ENCODE results near the gene SLC16A3.

DNA sequence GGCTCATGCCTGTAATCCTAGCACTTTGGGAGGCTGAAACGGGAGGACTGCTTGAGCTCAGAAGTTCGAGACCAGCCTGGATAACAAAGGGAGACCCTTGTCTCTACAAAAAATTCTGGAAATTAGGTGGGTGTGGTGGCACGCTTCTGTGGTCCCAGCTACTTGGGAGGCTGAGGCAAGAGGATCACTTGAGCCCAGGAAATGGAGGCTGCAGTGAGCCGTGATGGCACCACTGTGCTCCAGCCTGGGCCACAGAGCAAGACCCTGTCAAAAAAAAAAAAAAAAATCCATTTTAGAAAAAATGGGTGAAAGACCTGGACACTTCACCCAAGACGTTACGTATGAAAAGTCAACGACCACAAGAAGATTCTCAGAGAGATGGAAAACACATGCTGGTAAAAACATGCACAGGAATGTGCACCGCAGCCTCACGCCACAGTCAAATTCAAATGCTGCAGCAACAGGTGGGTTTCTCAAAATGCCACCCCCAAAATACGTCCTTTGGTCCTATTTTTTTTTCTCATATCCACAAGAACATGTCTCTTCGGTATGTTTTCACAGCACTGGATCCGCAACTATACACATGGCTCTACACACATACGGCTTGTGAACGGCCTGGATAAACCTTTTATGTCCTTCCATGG is 27.5 kb downstream of the SLC16A3 start:
- TF ChIP-seq, protein P1, sequence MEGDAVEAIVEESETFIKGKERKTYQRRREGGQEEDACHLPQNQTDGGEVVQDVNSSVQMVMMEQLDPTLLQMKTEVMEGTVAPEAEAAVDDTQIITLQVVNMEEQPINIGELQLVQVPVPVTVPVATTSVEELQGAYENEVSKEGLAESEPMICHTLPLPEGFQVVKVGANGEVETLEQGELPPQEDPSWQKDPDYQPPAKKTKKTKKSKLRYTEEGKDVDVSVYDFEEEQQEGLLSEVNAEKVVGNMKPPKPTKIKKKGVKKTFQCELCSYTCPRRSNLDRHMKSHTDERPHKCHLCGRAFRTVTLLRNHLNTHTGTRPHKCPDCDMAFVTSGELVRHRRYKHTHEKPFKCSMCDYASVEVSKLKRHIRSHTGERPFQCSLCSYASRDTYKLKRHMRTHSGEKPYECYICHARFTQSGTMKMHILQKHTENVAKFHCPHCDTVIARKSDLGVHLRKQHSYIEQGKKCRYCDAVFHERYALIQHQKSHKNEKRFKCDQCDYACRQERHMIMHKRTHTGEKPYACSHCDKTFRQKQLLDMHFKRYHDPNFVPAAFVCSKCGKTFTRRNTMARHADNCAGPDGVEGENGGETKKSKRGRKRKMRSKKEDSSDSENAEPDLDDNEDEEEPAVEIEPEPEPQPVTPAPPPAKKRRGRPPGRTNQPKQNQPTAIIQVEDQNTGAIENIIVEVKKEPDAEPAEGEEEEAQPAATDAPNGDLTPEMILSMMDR (optimal IDR thresholded peaks at IDR 0.05 in 1 of 3, IDR thresholded peaks at IDR 0.05 in 1 of 3, conservative IDR thresholded peaks at IDR 0.05 in 1 of 3; ENCODE audit: extremely low read depth in 1 of 3, insufficient read depth in 2 of 3, low read length in 3 of 3): no peak
- no peak for TF ChIP-seq EZH2 (IDR thresholded peaks at IDR 0.05; ENCODE audit: low read length)

Data from keratinocyte (primary cell).